ENCODE results near the gene PHF3. TPM values are rescaled to one million over a fixed set of nuclear protein-coding genes. Genes with fewer than 3 reads are reported as not detected.
A peak's percentile ranks its signal among the peaks of the same experiment; 100 is the strongest.

PHF3 gene
- total RNA-seq, 1 experiment from 2014 or later, result 56.4 TPM

DNA sequence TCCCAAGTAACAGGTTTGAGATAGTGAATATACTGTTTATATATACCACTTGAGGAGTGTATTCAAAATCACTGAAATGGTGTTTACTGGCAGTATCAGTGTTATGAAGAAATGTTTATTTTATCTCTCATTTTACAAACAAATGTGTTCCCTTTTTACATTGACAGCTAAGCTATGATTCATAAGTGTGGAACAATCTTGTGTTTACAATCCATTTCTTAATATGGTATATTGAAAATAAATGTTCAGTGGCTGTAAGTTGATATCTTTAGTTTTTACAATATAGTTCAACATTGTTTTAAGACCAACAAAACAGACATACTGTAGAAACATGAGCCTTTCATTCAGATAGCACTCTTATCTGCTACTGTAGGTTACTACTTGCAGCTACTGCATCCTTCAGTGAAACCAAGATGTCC lies 14.3 kb downstream of the PHF3 start:
- no peak for TF ChIP-seq CBFB (CRISPR knock-in tag; IDR thresholded peaks at IDR 0.05; ENCODE audit: low read depth)
- TF ChIP-seq ZNF121 (CRISPR knock-in tag; IDR thresholded peaks at IDR 0.05), result no peak
- TF ChIP-seq SOX15 (CRISPR knock-in tag; IDR thresholded peaks at IDR 0.05), result no peak
- TF ChIP-seq, protein P1, sequence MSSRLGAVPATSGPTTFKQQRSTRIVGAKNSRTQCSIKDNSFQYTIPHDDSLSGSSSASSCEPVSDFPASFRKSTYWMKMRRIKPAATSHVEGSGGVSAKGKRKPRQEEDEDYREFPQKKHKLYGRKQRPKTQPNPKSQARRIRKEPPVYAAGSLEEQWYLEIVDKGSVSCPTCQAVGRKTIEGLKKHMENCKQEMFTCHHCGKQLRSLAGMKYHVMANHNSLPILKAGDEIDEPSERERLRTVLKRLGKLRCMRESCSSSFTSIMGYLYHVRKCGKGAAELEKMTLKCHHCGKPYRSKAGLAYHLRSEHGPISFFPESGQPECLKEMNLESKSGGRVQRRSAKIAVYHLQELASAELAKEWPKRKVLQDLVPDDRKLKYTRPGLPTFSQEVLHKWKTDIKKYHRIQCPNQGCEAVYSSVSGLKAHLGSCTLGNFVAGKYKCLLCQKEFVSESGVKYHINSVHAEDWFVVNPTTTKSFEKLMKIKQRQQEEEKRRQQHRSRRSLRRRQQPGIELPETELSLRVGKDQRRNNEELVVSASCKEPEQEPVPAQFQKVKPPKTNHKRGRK (CRISPR knock-in tag; IDR thresholded peaks at IDR 0.05; ENCODE audit: borderline replicate concordance), result no peak
- TF ChIP-seq, protein P2, sequence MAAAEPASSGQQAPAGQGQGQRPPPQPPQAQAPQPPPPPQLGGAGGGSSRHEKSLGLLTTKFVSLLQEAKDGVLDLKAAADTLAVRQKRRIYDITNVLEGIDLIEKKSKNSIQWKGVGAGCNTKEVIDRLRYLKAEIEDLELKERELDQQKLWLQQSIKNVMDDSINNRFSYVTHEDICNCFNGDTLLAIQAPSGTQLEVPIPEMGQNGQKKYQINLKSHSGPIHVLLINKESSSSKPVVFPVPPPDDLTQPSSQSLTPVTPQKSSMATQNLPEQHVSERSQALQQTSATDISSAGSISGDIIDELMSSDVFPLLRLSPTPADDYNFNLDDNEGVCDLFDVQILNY (CRISPR knock-in tag; IDR thresholded peaks at IDR 0.05), result no peak
- TF ChIP-seq ZNF416 (CRISPR knock-in tag; IDR thresholded peaks at IDR 0.05), result no peak
- DNase-seq (ENCODE audit: low spot score) (no peak), ATAC-seq (no peak)
- H3K9me3 Mint-ChIP-seq, result no peaks in the 10 kb centered on the region
- no peak overlapping the region for H3K27ac Mint-ChIP-seq
- no peaks in the 10 kb centered on the region for H3K36me3 Mint-ChIP-seq
- H3K27me3 Mint-ChIP-seq (ENCODE audit: low read depth), result no peaks in the 10 kb centered on the region
- ChIA-PET CTCF (interaction anchor here (2.6 kb wide), 1 partner anchor 52 kb away, joined by 11 read pairs; no protein-coding TSS in a partner anchor), POLR2A (no interaction called here)
- H3K4me1 Mint-ChIP-seq, result peaks cover 32% of the 10 kb centered on the region
- H3K4me3 Mint-ChIP-seq, result no peak overlapping the region

DNA sequence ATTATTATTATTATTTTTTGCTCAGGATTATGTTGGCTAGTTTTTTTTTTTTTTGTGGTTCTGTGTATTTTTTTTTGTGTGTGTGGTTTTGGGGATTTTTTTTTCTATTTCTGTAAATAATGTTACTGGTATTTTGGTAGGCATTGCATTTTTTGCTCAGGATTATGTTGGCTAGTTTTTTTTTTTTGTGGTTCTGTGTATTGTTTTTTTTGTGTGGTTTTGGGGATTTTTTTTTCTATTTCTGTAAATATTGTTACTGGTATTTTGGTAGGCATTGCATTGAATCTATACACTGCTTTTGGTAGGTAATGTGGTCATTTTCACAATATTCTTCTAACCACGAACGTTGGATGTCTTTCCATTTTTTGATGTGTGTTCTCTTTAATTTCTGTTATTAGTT lies 17.4 kb downstream of the PHF3 start:
- Mint-ChIP-seq H3K36me3 (no peaks in the 10 kb centered on the region), H3K4me1 (peaks cover 44% of the 10 kb centered on the region), H3K27ac (peak overlapping the region; percentile 42), H3K27me3 (ENCODE audit: low read depth) (no peaks in the 10 kb centered on the region), H3K4me3 (no peak overlapping the region), H3K9me3 (no peaks in the 10 kb centered on the region)
- DNase-seq (ENCODE audit: low spot score), result no peak
- ChIA-PET CTCF (no interaction called here), POLR2A (no interaction called here)
- ATAC-seq, result no peak
- TF ChIP-seq, protein P3, sequence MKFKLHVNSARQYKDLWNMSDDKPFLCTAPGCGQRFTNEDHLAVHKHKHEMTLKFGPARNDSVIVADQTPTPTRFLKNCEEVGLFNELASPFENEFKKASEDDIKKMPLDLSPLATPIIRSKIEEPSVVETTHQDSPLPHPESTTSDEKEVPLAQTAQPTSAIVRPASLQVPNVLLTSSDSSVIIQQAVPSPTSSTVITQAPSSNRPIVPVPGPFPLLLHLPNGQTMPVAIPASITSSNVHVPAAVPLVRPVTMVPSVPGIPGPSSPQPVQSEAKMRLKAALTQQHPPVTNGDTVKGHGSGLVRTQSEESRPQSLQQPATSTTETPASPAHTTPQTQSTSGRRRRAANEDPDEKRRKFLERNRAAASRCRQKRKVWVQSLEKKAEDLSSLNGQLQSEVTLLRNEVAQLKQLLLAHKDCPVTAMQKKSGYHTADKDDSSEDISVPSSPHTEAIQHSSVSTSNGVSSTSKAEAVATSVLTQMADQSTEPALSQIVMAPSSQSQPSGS (CRISPR knock-in tag; IDR thresholded peaks at IDR 0.05; ENCODE audit: borderline replicate concordance, low read depth), result no peak
- TF ChIP-seq RELA (CRISPR knock-in tag; IDR thresholded peaks at IDR 0.05; ENCODE audit: borderline replicate concordance), result no peak
- TF ChIP-seq, protein P4, sequence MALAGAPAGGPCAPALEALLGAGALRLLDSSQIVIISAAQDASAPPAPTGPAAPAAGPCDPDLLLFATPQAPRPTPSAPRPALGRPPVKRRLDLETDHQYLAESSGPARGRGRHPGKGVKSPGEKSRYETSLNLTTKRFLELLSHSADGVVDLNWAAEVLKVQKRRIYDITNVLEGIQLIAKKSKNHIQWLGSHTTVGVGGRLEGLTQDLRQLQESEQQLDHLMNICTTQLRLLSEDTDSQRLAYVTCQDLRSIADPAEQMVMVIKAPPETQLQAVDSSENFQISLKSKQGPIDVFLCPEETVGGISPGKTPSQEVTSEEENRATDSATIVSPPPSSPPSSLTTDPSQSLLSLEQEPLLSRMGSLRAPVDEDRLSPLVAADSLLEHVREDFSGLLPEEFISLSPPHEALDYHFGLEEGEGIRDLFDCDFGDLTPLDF (CRISPR knock-in tag; IDR thresholded peaks at IDR 0.05), result no peak
- no peak for TF ChIP-seq FOXP1 (CRISPR knock-in tag; IDR thresholded peaks at IDR 0.05; ENCODE audit: borderline replicate concordance)
- TF ChIP-seq, protein P5, sequence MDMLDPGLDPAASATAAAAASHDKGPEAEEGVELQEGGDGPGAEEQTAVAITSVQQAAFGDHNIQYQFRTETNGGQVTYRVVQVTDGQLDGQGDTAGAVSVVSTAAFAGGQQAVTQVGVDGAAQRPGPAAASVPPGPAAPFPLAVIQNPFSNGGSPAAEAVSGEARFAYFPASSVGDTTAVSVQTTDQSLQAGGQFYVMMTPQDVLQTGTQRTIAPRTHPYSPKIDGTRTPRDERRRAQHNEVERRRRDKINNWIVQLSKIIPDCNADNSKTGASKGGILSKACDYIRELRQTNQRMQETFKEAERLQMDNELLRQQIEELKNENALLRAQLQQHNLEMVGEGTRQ (CRISPR knock-in tag; IDR thresholded peaks at IDR 0.05), result no peak
- TF ChIP-seq, protein P6, sequence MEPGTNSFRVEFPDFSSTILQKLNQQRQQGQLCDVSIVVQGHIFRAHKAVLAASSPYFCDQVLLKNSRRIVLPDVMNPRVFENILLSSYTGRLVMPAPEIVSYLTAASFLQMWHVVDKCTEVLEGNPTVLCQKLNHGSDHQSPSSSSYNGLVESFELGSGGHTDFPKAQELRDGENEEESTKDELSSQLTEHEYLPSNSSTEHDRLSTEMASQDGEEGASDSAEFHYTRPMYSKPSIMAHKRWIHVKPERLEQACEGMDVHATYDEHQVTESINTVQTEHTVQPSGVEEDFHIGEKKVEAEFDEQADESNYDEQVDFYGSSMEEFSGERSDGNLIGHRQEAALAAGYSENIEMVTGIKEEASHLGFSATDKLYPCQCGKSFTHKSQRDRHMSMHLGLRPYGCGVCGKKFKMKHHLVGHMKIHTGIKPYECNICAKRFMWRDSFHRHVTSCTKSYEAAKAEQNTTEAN (CRISPR knock-in tag; IDR thresholded peaks at IDR 0.05), result no peak
- TF ChIP-seq, protein P7, sequence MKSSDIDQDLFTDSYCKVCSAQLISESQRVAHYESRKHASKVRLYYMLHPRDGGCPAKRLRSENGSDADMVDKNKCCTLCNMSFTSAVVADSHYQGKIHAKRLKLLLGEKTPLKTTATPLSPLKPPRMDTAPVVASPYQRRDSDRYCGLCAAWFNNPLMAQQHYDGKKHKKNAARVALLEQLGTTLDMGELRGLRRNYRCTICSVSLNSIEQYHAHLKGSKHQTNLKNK (CRISPR knock-in tag; IDR thresholded peaks at IDR 0.05), result no peak
- TF ChIP-seq, protein P8, sequence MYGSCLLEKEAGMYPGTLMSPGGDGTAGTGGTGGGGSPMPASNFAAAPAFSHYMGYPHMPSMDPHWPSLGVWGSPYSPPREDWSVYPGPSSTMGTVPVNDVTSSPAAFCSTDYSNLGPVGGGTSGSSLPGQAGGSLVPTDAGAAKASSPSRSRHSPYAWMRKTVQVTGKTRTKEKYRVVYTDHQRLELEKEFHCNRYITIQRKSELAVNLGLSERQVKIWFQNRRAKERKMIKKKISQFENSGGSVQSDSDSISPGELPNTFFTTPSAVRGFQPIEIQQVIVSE (CRISPR knock-in tag; IDR thresholded peaks at IDR 0.05; ENCODE audit: borderline replicate concordance), result no peak
- TF ChIP-seq, protein P9, sequence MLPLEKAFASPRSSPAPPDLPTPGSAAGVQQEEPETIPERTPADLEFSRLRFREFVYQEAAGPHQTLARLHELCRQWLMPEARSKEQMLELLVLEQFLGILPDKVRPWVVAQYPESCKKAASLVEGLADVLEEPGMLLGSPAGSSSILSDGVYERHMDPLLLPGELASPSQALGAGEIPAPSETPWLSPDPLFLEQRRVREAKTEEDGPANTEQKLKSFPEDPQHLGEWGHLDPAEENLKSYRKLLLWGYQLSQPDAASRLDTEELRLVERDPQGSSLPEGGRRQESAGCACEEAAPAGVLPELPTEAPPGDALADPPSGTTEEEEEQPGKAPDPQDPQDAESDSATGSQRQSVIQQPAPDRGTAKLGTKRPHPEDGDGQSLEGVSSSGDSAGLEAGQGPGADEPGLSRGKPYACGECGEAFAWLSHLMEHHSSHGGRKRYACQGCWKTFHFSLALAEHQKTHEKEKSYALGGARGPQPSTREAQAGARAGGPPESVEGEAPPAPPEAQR (CRISPR knock-in tag; IDR thresholded peaks at IDR 0.05), result no peak
- TF ChIP-seq, protein P10, sequence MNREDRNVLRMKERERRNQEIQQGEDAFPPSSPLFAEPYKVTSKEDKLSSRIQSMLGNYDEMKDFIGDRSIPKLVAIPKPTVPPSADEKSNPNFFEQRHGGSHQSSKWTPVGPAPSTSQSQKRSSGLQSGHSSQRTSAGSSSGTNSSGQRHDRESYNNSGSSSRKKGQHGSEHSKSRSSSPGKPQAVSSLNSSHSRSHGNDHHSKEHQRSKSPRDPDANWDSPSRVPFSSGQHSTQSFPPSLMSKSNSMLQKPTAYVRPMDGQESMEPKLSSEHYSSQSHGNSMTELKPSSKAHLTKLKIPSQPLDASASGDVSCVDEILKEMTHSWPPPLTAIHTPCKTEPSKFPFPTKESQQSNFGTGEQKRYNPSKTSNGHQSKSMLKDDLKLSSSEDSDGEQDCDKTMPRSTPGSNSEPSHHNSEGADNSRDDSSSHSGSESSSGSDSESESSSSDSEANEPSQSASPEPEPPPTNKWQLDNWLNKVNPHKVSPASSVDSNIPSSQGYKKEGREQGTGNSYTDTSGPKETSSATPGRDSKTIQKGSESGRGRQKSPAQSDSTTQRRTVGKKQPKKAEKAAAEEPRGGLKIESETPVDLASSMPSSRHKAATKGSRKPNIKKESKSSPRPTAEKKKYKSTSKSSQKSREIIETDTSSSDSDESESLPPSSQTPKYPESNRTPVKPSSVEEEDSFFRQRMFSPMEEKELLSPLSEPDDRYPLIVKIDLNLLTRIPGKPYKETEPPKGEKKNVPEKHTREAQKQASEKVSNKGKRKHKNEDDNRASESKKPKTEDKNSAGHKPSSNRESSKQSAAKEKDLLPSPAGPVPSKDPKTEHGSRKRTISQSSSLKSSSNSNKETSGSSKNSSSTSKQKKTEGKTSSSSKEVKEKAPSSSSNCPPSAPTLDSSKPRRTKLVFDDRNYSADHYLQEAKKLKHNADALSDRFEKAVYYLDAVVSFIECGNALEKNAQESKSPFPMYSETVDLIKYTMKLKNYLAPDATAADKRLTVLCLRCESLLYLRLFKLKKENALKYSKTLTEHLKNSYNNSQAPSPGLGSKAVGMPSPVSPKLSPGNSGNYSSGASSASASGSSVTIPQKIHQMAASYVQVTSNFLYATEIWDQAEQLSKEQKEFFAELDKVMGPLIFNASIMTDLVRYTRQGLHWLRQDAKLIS (CRISPR knock-in tag; IDR thresholded peaks at IDR 0.05; ENCODE audit: borderline replicate concordance), result no peak
- no peak for TF ChIP-seq GABPB1 (CRISPR knock-in tag; IDR thresholded peaks at IDR 0.05)
